Stimulated activated CD4-positive, alpha-beta T cell treated with anti-CD3 and anti-CD28 coated beads, Interleukin-15, amount 100 ng/mL, for 48 hours (primary cell): ENCODE measurements around the gene RGSL1.

ENCODE experiments used
- DNase-seq, 2 donors: peaks; one replicate each; pipeline ENCODE4 v3.0.0-alpha.2; 2020; ENCODE audit warnings: low read depth in 2 of 2

The RGSL1 gene

DNA sequence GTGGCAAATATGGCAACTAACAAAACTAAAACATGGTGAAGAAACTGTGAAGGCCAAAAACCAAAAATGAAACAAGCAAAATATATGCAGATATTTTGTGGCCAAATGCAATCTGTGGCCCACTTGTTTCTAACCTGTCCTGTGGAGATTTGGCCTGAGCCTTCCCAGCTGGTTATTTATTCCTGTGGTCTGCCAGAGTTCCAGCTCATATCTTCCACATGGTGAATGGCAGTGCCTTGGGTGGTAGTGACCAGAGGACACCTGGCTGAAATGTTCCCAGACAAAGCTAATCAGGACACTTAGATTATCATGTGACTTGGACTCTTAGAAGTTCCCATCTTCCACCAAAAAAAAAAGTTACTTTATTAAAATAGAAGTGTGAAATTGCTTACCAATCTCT lies 99.4 kb downstream of the RGSL1 start:
- no peak for DNase-seq

- no peak for DNase-seq
Measured at GRCh38 chr1:182549811-182550210, 99.9 kb downstream of the RGSL1 start.

GRCh38 chr1:182552527-182552926 lies 102.6 kb downstream of the RGSL1 start:
- no peak for DNase-seq

- no peak for DNase-seq
Measured at GRCh38 chr1:182555493-182555892, 105.5 kb downstream of the RGSL1 start.

DNA sequence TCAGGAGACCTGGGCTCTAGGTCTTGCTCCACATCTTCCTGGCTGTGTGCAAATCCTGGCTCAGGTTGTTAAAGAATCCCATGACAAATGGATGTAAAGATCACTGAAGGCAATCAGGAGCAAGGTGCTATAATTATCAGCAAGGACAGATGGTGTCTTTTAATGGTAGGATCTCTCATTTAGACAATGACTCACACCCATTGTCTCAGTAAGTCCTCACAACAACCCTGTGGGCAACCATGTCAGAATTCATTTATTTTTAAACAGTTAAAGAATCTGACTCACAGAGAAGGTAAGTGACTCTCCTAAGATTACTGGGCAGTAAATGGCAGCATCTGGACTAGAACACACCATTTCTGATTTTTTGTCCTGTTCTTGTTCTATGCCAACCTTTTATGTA lies 106.3 kb downstream of the RGSL1 start:
- DNase-seq = no peak

DNA sequence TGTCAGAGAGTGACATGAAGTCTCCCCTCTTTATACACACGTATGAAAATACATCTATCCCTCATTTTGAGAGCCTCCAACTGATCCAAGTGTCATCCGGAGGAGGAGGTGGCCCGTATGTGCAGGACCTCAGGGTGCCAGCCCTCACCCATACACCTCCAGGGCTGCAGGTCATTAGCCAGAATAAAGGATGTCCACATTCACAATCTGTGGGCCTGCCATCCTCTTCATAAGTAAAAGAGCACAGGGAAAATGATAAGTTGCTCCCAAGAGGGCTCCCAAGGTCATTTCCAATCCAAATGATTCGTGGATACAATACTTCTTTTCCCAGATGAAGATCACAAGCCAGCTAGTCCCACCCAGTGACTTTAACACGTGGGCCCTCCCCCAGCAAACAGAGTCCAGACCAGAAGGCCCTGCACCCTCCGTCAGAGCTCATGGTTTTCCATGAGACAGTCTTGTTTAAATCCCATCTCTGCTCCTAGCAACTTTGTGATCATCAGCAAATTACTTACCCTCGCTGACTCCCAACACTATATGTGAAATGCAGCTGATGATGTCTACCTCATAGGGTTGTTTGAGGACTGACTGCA lies 110.5 kb downstream of the RGSL1 start:
- no peak for DNase-seq

DNA sequence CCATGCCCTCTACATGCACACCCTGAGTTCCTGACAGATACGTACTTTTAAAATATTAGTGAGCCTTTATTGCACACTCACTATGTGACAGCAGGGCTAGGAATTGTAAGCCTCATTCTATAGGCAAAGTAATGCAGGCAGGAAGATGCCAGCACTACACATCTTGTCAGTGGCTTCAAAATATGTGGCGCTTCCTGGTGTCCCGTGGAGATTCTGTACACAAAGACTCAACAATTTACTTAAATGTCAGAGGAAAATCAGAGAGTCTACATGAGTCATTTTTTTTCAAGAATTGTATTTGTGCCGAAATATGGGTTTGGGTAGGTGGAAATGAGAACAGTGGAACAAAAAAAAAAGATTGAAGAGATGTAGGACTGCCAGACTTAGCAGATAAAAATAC lies 111.5 kb downstream of the RGSL1 start:
- no peak for DNase-seq

GRCh38 chr1:182563095-182563494 lies 113.1 kb downstream of the RGSL1 start:
- no peak for DNase-seq

- no peak for DNase-seq
Measured at GRCh38 chr1:182564406-182565004, 114.6 kb downstream of the RGSL1 start.

GRCh38 chr1:182565537-182565936 lies 115.6 kb downstream of the RGSL1 start:
- no peak for DNase-seq

DNA sequence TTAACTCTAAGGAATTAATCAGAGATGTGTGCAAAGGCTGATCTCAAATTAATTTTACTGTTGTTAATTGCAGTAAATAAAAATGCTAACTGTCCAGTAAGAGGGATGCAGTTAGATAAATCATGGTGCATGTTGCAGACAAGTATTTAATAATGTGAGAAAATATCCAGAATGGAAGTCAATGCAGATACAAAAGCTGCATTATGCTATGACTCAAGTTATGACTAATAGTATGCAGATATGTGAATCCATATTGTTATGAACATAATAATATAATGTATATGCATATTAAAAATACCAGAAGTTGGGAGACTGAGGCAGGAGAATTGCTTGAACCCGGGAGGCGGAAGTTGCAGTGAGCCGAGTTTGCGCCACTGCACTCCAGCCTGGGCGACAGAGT lies 117.7 kb downstream of the RGSL1 start:
- DNase-seq = no peak

GRCh38 chr1:182568647-182569284 lies 118.8 kb downstream of the RGSL1 start:
- DNase-seq = no peak

GRCh38 chr1:182569939-182570610 lies 120.1 kb downstream of the RGSL1 start:
- DNase-seq = no peak

- DNase-seq = no peak
Measured at GRCh38 chr1:182570611-182570970, 120.6 kb downstream of the RGSL1 start.

GRCh38 chr1:182574156-182574555 lies 124.2 kb downstream of the RGSL1 start:
- no peak for DNase-seq

DNA sequence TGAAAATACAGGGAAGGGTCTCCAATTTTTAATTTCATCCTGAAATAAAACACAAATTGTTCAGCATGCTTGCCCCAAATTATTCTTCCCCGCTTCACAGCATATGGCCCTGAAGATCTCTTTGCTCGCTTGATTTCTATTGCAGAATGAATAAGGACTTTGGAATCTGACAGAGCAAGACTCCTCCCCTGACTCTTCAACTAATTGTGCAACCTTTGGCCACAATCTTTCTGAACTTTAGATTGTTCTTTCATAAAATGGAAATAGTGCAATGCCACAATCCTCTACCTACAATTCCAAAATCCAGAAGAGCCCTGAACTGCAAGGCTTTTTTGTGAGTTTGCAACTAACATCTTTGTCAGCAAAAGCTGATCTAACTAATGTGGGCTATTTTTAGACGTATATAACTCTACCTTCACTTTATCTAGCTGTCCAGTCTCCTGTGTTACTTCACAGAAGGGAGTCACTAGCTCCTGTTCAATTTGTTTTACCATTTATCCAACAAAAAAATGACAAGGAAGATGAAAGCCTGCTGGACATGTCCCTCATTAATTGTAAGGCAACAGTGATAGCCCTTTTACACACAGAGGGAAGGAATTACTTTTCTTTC lies 125.7 kb downstream of the RGSL1 start:
- no peak for DNase-seq

- DNase-seq = no peak
Measured at GRCh38 chr1:182580736-182581135, 130.8 kb downstream of the RGSL1 start.

DNA sequence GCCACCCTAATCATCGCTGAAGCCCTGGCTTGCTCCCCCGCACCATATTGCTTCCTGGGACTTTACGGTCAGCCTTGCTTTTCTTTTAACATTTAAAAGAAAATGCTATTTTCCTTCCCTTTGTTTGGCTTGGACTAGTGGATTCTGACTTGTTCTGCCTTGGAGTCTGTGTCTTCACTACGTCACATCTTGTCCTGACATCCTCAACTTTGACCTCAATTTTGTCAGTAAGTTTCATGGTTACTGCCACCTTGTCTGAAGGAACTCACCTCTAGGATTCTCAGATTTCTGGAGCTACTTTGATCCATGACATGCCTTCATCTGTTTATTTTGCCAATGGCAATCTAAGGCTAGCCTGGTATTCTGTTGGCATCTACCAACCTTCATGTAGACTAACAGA lies 134.8 kb downstream of the RGSL1 start:
- DNase-seq = no peak

GRCh38 chr1:182586380-182586779 lies 136.4 kb downstream of the RGSL1 start:
- no peak for DNase-seq

GRCh38 chr1:182587093-182587492 lies 137.1 kb downstream of the RGSL1 start:
- DNase-seq = no peak

DNA sequence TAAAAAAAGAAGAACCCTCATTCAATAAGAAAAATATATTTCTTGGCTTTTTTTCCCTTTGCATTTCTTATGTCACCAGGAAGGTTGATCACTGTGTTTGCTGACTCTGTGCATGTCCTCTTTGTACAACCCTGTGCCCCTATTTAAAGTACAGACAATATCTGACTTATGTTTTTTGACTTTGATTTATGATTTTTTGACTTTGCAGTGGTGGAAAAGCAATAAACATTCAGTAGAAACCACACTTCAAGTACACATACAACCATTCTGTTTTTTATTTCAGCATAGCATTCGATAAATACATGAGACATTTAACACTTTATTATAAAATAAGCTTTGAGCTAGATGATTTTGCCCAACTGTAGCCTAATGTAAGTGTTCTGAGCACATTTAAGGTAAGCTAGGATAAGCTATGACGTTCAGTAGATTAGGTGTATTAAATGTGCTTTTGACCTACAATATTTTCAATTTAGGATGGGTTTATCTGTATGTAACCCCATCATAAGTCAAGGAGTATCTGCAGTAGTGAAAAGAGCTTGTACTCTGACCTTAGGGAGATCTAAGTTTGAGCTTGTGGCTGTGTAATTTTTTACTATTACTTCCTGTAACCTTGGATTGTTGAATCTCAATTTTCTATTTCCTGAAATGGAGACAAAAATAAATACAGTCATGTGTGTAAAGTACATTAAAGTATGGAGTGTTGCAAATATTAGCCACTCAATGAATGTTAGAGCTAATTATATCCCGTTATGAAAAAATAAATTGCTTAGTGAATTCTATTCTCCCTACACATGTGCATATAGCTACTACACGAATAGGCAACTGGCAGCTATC lies 137.9 kb downstream of the RGSL1 start:
- no peak for DNase-seq
